ENCODE measurements around the gene ATG4D. TPM values are rescaled to one million over a fixed set of nuclear protein-coding genes. Genes with fewer than 3 reads are reported as not detected.

Gene ATG4D
- total and polyA plus RNA-seq, 11 donors: 47.3 to 83.5 (median 55.9) TPM

DNA sequence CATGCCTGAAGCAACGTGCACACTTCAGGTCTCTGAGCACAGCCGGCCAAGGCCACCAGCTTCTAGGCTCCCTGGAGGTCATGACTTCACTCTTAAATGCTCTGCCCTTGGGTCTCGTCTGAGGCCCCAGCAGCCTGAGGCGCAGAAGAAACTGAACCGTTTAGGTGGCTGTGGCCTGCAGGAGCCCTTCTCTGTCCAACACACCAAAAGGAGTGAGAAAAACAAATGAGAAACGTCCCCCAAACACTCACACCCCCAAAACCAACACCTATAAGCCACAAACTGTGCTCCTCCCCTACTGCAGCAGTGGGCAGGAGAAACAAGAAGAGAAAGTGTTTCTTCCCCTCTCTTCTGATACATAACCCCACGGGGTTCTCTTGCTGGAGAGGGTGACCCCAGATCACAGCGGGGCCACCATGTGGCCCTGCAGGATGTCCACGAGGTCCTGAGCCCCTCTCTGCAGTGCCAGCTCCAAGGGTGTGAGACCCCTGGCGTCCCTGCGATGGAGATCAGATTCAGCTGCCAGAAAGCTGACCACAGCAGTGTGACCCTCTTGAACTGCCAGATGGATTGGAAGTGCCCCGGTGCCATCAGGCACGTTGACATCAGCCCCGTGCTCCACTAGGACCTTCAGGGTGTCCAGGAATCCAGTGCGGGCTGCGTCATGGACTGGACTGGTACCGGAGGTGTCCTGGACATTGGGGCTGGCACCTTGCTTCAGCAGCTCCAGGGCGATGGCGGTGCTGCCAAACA lies 23.1 kb downstream of the ATG4D start:
- TF ChIP-seq POLR2A (IDR thresholded peaks at IDR 0.05) (no peak), CTCF (IDR thresholded peaks at IDR 0.05) (no peak)
- Histone ChIP-seq H3K27ac (peak overlapping the region; percentile 19 to 91 (median 85)), H3K36me3 (peaks cover 0 to 13% (median 4%) of the 10 kb centered on the region in 9 donors), H3K4me1 (peaks cover 8 to 47% (median 33%) of the 10 kb centered on the region in 12 donors), H3K27me3 (no peaks in the 10 kb centered on the region), H3K4me3 (peak overlapping the region in 11 of 12 donors; percentile 64 to 94 (median 87)), H3K9me3 (no peaks in the 10 kb centered on the region)
- intact Hi-C loops (cut with DNase I): loop anchor here in 8 of 10 donors (5.0 to 10.0 kb wide), 8 partner anchors 62 to 165 kb away; partner anchors contain the start of genes CDC37 (in 5 of the 8), KEAP1 (in 4 of the 8) and ILF3 (in 1 of the 8)
- 59 to 72% (median 62%) methylated on average over 13 to 19 of the region's 19 CpGs for WGBS, 4 donors
- peak in 1 of 5 donors; percentile 50 for DNase-seq
- no peak for ATAC-seq

DNA sequence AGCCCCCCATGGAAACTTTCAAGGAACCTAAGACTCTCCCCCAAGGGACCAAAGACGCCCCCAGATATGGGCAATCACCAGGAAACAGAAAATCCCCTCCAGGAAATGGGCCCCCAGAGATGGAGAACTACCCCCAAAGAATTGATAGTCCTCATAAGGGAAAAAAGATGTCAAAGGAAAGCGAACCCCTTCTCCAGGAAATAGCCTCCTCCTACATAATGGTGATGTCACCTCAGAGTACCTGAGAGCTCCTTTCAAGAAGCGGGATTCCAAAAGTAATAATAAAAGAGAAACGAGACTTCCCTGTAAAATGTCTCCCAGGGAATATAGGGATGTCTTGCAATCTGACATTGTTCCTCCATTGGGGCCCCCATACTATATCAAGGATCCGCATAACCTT lies 24.0 kb downstream of the ATG4D start:
- Histone ChIP-seq H3K27ac (peak overlapping the region in 10 of 12 donors; percentile 19 to 91 (median 86)), H3K4me3 (peak overlapping the region in 10 of 12 donors; percentile 66 to 90 (median 84)), H3K9me3 (no peaks in the 10 kb centered on the region), H3K4me1 (peaks cover 8 to 54% (median 33%) of the 10 kb centered on the region in 12 donors), H3K27me3 (no peaks in the 10 kb centered on the region), H3K36me3 (peaks cover 0 to 5% (median 0%) of the 10 kb centered on the region in 9 donors)
- no peak for ATAC-seq
- intact Hi-C loops (cut with DNase I): loop anchor here in 8 of 10 donors (2.0 to 10.0 kb wide), 9 partner anchors 63 to 165 kb away; partner anchors contain the start of genes CDC37 (in 5 of the 8), KEAP1 (in 5 of the 8) and ILF3 (in 1 of the 8)
- DNase-seq: no peak
- no peak for TF ChIP-seq CTCF (IDR thresholded peaks at IDR 0.05)
- TF ChIP-seq POLR2A (IDR thresholded peaks at IDR 0.05): no peak
- 40 to 54% (median 42%) methylated on average over 5 of the region's 5 CpGs for WGBS, 4 donors

DNA sequence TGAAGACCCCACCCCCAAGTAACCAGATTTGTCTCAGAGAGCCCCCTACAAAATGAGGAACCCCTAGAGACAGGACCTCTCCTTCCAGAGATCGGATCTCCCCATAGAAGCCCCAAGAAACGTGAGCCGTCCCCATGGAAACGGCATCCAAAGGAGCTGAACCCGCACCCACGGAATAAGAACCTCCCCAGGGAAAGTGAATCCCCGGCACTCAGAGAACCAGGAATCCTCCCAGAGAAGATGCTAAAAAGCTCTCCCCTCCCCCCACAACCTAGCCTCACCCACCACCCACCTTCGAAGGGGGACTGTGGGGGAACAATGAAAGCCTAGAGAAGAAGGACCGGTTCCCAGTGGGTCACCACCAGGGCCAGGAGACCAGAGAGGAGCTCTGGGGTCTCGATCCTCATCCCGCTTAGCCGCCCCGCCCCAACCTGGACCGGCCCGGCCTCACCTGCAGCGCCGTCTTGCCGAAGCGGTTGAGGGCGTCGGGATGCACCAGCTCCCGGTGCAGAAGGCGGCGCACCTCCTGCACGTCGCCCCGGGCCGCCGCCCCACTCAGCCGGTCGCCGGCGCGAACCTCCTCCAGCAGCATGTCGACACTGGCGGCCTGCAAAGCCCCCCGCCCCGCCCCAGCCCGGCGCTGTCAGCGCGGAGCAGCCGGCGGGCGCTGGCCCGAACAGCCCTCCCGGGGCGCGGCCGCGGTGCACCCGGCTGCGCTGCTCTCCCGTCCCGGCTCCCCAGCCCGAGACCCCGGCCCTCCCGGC lies 24.5 kb downstream of the ATG4D start:
- Histone ChIP-seq H3K4me1 (peaks cover 8 to 54% (median 33%) of the 10 kb centered on the region in 12 donors), H3K27me3 (no peaks in the 10 kb centered on the region), H3K27ac (peak overlapping the region in 11 of 12 donors; percentile 59 to 91 (median 83)), H3K4me3 (peak overlapping the region; percentile 66 to 90 (median 82)), H3K36me3 (peaks cover 0 to 5% (median 0%) of the 10 kb centered on the region in 9 donors), H3K9me3 (no peaks in the 10 kb centered on the region)
- 2 to 7% (median 2%) methylated on average over 18 to 58 of the region's 58 CpGs for WGBS, 4 donors
- TF ChIP-seq POLR2A (IDR thresholded peaks at IDR 0.05) (no peak), CTCF (IDR thresholded peaks at IDR 0.05) (no peak)
- intact Hi-C loops (cut with DNase I): loop anchor here in 8 of 10 donors (2.0 to 10.0 kb wide), 9 partner anchors 63 to 166 kb away; partner anchors contain the start of genes CDC37 (in 5 of the 8), KEAP1 (in 5 of the 8) and ILF3 (in 1 of the 8)
- ATAC-seq (no peak), DNase-seq (peak in 1 of 5 donors; percentile 31)
